GM10266 (cell line): ENCODE results near the gene NFX1.
A peak's percentile ranks its signal among the peaks of the same experiment; 100 is the strongest.

Experiments used
- DNase-seq: peaks from one replicate; pipeline ENCODE4 v3.0.0; 2012; ENCODE audit errors: extremely low spot score
- TF ChIP-seq, protein P1 (sequence below): IDR thresholded peaks from 2 replicates; pipeline ENCODE4 v1.5.1; 2012; ENCODE audit warnings: mild to moderate bottlenecking, low read depth; ENCODE audit not compliant: control insufficient read depth, insufficient read depth; ENCODE audit errors: missing control alignments

Gene NFX1

DNA sequence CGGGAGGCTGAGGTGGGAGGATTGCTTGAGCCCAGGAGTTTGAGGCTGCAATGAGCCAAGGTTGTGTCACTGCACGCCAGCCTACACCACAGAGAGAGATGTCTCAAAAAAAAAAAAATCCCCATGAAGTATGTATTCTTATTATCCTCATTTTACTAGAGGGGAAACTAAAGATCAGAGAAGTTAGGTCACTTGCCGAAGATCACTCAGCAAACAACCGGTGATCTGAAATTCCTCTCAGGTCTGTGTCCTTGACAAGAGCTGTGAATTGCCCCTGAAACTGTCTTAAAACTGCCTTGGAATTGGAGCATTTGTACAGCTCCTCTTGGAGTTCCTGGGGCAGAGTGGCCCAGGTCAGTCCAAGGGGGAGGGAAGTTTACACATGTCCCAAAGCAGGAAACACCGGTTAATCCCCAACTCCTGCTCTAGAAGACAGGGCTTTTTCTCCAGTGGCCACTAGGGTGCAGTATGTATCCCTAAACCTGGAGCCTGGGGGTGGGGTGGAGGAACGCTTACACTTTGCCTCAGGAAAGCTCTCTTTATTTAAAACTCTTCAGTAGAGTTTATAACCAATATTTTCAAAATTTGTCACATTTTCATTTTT, 84.4 kb downstream of the NFX1 start:
- TF ChIP-seq, protein P1, sequence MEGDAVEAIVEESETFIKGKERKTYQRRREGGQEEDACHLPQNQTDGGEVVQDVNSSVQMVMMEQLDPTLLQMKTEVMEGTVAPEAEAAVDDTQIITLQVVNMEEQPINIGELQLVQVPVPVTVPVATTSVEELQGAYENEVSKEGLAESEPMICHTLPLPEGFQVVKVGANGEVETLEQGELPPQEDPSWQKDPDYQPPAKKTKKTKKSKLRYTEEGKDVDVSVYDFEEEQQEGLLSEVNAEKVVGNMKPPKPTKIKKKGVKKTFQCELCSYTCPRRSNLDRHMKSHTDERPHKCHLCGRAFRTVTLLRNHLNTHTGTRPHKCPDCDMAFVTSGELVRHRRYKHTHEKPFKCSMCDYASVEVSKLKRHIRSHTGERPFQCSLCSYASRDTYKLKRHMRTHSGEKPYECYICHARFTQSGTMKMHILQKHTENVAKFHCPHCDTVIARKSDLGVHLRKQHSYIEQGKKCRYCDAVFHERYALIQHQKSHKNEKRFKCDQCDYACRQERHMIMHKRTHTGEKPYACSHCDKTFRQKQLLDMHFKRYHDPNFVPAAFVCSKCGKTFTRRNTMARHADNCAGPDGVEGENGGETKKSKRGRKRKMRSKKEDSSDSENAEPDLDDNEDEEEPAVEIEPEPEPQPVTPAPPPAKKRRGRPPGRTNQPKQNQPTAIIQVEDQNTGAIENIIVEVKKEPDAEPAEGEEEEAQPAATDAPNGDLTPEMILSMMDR, result peak; percentile 85
- DNase-seq, result peak; percentile 76

DNA sequence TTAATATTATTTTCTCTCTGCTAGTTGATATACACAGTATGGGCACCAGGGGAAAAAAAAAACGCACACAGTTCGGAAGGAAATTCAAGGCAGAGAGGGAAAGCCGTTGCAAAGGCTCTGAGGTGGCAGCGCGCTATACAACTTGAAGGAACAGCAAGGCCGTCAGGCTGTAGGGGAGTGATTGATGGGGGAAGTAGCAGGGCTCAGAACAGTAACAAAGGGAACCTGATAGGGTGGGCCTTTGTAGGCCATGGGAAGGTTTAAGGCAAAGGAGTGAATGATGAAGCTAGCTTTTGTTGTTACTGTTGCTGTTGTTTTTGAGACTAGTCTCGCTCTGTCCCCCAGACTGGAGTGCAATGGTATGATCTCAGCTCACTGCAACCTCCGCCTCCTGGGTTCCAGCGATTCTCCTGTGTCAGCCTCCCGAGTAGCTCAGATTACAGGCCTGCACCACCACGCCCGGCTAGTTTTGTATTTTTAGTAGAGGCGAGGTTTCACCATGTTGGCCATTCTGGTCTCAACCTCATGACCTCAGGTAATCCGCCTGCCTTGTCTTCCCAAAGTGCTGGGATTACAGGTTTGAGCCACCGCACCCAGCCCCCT, 85.0 kb downstream of the NFX1 start:
- DNase-seq, result no peak
- TF ChIP-seq, protein P1, result no peak

DNA sequence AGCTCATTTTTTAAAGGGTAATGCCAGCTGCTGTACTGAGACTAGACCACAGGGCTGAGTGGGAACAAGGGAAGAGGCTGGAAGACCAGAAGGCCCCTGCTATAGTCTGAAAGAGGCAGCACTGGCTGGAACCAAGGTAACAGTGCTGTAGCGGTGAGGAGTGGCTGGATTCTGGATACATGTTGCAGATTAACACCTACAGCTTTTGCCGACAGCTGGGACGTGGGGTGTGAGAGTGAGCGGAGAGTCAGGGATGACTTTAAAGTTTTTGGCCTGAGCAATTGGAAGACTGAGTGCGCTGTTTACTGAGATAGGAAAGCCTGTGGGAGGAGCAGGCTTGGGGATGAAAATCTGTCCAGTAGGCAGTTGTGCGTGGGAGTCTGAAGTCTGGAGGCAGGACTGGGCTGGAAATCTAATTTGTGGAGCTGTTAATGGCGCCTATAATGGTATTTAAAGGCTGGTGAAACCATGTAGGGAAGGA, 85.6 kb downstream of the NFX1 start:
- DNase-seq, result no peak
- TF ChIP-seq, protein P1, result no peak

GRCh38 chr9:33377089-33377715, 86.9 kb downstream of the NFX1 start:
- TF ChIP-seq, protein P1, result no peak
- no peak for DNase-seq

- TF ChIP-seq, protein P1, result no peak
- DNase-seq, result no peak
Measured at GRCh38 chr9:33378121-33378795, 87.9 kb downstream of the NFX1 start.

GRCh38 chr9:33379666-33380389, 89.5 kb downstream of the NFX1 start:
- TF ChIP-seq, protein P1, result no peak
- no peak for DNase-seq
